Mucosa of stomach (tissue), 1 donor: Measurements from ENCODE around the gene PSMD2.
A peak's percentile ranks its signal among the peaks of the same experiment; 100 is the strongest.

Experiments used
- H3K27me3 ChIP-seq: one replicate; pipeline ENCODE4 v1.7.0; 2013; ENCODE audit warnings: mild to moderate bottlenecking, low read length; ENCODE audit not compliant: control insufficient read depth, insufficient read depth
- H3K36me3 ChIP-seq: one replicate; pipeline ENCODE4 v1.7.0; 2013; ENCODE audit warnings: low read length; ENCODE audit not compliant: control insufficient read depth, insufficient read depth
- H3K4me1 ChIP-seq: one replicate; pipeline ENCODE4 v1.7.0; 2013; ENCODE audit warnings: mild to moderate bottlenecking, low read length; ENCODE audit not compliant: control insufficient read depth, insufficient read depth
- H3K4me3 ChIP-seq: one replicate; pipeline ENCODE4 v1.7.0; 2013; ENCODE audit warnings: low read length
- H3K9ac ChIP-seq: one replicate; pipeline ENCODE4 v1.7.0; 2013; ENCODE audit warnings: mild to moderate bottlenecking, low read length, moderate library complexity
- H3K9me3 ChIP-seq: one replicate; pipeline ENCODE4 v1.7.0; 2013; ENCODE audit warnings: mild to moderate bottlenecking, low read length, moderate library complexity; ENCODE audit not compliant: control insufficient read depth
- donor health status: Pancreatic carcinoma.

PSMD2 gene

GRCh38 chr3:184349563-184350470 is 50.8 kb downstream of the PSMD2 start:
- no peaks in the 10 kb centered on the region for H3K27me3 ChIP-seq
- H3K9ac ChIP-seq, result no peak overlapping the region
- H3K36me3 ChIP-seq, result no peaks in the 10 kb centered on the region
- H3K4me3 ChIP-seq, result no peak overlapping the region
- no peaks in the 10 kb centered on the region for H3K9me3 ChIP-seq
- H3K4me1 ChIP-seq, result peaks cover 42% of the 10 kb centered on the region

GRCh38 chr3:184350618-184351017 is 51.6 kb downstream of the PSMD2 start:
- H3K4me3 ChIP-seq, result no peak overlapping the region
- H3K27me3 ChIP-seq, result no peaks in the 10 kb centered on the region
- no peaks in the 10 kb centered on the region for H3K9me3 ChIP-seq
- H3K36me3 ChIP-seq, result no peaks in the 10 kb centered on the region
- H3K4me1 ChIP-seq, result peaks cover 37% of the 10 kb centered on the region
- no peak overlapping the region for H3K9ac ChIP-seq

GRCh38 chr3:184351511-184352148 is 52.6 kb downstream of the PSMD2 start:
- H3K9me3 ChIP-seq, result no peaks in the 10 kb centered on the region
- H3K36me3 ChIP-seq, result no peaks in the 10 kb centered on the region
- H3K9ac ChIP-seq, result peak overlapping the region; percentile 66
- peaks cover 33% of the 10 kb centered on the region for H3K4me1 ChIP-seq
- no peaks in the 10 kb centered on the region for H3K27me3 ChIP-seq
- no peak overlapping the region for H3K4me3 ChIP-seq

- Histone ChIP-seq H3K9me3 (no peaks in the 10 kb centered on the region), H3K36me3 (no peaks in the 10 kb centered on the region), H3K4me1 (peaks cover 33% of the 10 kb centered on the region), H3K9ac (peak overlapping the region; percentile 66), H3K27me3 (no peaks in the 10 kb centered on the region), H3K4me3 (peak overlapping the region; percentile 10)
These were observed 53.2 kb downstream of the PSMD2 start for GRCh38 chr3:184352149-184352785.

GRCh38 chr3:184352897-184353545 is 54.0 kb downstream of the PSMD2 start:
- Histone ChIP-seq H3K4me1 (peaks cover 33% of the 10 kb centered on the region), H3K4me3 (no peak overlapping the region), H3K36me3 (no peaks in the 10 kb centered on the region), H3K9me3 (no peaks in the 10 kb centered on the region), H3K27me3 (no peaks in the 10 kb centered on the region), H3K9ac (no peak overlapping the region)

GRCh38 chr3:184353546-184353941 is 54.5 kb downstream of the PSMD2 start:
- Histone ChIP-seq H3K36me3 (no peaks in the 10 kb centered on the region), H3K9me3 (no peaks in the 10 kb centered on the region), H3K4me1 (peaks cover 33% of the 10 kb centered on the region), H3K9ac (no peak overlapping the region), H3K4me3 (no peak overlapping the region), H3K27me3 (no peaks in the 10 kb centered on the region)

- no peaks in the 10 kb centered on the region for H3K9me3 ChIP-seq
These were observed 55.2 kb downstream of the PSMD2 start for GRCh38 chr3:184354121-184354728.

GRCh38 chr3:184354754-184355153 is 55.7 kb downstream of the PSMD2 start:
- H3K4me1 ChIP-seq, result peaks cover 29% of the 10 kb centered on the region
- H3K27me3 ChIP-seq, result no peaks in the 10 kb centered on the region
- H3K9ac ChIP-seq, result no peak overlapping the region
- no peaks in the 10 kb centered on the region for H3K36me3 ChIP-seq
- H3K9me3 ChIP-seq, result no peaks in the 10 kb centered on the region
- H3K4me3 ChIP-seq, result no peak overlapping the region

More at GRCh38 chr3:184354121-184354728, 55.2 kb downstream of the PSMD2 start:
- H3K9ac ChIP-seq, result no peak overlapping the region
- H3K4me3 ChIP-seq, result no peak overlapping the region
- H3K4me1 ChIP-seq, result peaks cover 33% of the 10 kb centered on the region
- no peaks in the 10 kb centered on the region for H3K27me3 ChIP-seq
- H3K36me3 ChIP-seq, result no peaks in the 10 kb centered on the region

GRCh38 chr3:184355261-184356040 is 56.4 kb downstream of the PSMD2 start:
- no peaks in the 10 kb centered on the region for H3K9me3 ChIP-seq
- H3K36me3 ChIP-seq, result no peaks in the 10 kb centered on the region
- no peaks in the 10 kb centered on the region for H3K27me3 ChIP-seq
- H3K4me3 ChIP-seq, result no peak overlapping the region
- peaks cover 31% of the 10 kb centered on the region for H3K4me1 ChIP-seq
- H3K9ac ChIP-seq, result no peak overlapping the region

- Histone ChIP-seq H3K27me3 (no peaks in the 10 kb centered on the region), H3K4me1 (peaks cover 20% of the 10 kb centered on the region), H3K9me3 (no peaks in the 10 kb centered on the region), H3K4me3 (no peak overlapping the region), H3K36me3 (no peaks in the 10 kb centered on the region), H3K9ac (no peak overlapping the region)
These were observed 58.4 kb downstream of the PSMD2 start for GRCh38 chr3:184357248-184358123.
